GM21529 (cell line): Measurements from ENCODE around the gene TRIM10.
"Not testable (repeated sequence)": the region's sequence is repeated elsewhere in the genome, so short reads cannot be mapped to it uniquely, and the experiment has no call there.

Experiments
- ATAC-seq: cut with Tn5 transposase; IDR thresholded peaks from one replicate; pipeline ENCODE4 v1.9.1; 2021; ENCODE audit not compliant: unreplicated experiment

The TRIM10 gene

DNA sequence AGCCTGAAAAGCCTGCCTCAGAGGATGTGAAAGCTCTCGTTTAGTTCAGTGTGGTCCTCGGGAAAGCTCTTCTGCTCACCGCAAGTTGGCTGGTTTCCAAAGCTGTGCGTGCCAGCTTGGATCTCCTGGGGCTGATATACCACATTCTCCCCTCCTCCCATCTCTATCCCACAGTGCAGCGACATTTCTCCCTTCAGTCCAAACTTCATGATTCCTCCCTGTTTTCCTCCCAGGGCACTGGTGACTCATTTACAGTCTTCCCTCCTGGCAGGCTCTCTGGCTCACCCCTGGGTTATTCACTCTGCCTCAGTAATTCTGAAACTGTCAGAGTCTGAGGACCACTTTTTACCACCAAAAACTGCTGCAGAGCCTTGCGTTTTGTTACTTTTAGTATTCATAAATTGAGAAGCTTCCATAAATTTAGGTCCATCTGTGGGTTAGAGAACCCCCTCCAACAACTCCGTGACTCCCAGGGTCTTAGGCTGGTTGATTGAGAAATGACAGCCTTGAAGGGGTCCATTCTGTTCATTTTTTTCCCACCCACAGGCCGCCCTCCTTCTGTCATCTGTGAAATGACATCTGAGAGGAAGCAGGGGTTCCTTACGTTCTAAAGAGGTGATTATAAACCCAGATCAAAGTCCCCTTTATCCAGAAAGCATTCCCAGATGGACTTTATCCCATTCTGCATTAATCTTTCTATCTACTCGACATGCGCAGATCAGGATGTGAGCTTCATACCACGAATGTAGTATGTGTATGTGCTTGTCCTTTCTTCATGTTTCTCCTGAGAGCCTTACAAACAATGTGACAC is 6.1 kb downstream of the TRIM10 start:
- no peak for ATAC-seq

DNA sequence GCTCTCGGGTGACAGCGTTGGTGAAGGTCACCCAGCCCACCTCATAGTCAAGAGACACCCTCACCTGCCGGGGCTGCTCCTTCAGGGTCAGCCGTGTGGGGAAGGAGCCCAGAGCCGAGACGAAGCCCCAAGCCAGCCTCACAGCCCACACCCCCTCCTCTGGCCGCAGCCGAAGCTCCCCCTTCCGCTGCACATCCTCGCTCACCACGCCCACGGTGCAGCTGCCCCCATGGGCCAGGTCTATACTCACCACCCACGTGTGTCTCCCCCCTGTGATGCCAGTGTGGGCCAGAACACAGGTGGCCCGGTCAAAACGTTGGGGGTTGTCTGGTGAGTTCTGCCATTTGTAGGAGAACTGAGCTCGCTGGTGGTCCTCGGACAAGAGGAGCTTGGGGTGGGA is 7.0 kb downstream of the TRIM10 start:
- no peak for ATAC-seq

DNA sequence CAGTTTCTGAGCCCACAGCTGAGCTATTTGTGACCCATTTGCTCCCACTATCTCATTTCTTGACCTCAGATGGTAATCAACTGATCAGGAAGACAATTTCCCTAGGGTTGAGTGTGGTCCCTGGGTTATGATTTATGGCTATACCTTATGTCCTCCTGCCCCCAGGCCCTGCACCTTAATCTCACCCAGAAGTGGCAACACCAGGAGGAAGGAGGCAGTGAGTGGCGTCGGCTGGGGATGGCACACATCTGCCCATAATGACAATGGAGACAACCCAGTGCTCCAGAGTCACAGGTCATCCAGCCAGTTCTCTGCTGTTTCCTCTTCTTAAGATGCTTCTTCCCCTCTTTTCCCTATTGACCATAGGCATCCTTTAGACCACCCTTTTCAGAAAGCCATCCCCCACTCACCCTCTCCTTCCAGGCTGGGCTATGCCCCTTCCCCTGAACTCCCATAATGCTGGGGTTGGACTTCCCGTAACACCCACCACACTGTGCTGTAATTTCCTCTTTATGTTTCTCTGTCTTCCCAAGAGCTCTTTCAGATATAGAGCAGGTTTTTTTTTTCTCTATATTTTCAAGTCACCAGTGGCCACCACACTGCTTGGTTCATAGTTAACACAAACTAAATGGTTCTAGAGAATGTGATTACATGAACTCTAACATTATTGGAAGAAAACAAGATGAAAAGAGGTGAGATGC is 8.0 kb downstream of the TRIM10 start:
- no peak for ATAC-seq

DNA sequence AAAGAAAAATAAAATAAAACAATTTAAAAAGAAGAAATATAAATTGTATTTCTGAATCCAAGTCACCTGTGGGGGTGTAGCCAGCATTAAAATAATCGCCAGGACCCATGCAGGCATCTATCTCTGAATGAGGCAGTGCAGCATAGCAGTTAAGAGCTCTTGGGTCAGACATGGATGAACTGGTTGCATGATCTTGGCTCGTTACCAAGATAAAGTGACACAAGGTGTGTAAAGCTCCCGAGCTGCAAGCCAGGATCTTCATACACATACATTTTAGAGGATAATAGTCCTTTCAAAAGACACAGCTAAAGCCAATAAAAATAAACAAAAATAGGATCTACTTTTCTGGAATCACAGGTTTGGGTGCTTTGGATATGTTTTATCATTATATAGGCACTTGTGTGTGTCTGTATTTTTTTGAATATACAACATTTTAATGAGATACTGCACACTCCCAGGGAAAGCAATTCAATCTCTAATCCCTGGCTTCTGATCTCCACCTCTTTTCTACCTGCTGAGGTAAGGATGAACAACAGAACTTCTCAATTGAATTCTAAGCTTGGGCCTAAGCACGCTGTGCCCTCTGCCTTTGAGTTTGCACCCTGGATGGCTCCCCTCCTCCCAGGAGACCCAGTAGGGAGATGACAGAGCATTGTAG is 8.9 kb downstream of the TRIM10 start:
- no peak for ATAC-seq

DNA sequence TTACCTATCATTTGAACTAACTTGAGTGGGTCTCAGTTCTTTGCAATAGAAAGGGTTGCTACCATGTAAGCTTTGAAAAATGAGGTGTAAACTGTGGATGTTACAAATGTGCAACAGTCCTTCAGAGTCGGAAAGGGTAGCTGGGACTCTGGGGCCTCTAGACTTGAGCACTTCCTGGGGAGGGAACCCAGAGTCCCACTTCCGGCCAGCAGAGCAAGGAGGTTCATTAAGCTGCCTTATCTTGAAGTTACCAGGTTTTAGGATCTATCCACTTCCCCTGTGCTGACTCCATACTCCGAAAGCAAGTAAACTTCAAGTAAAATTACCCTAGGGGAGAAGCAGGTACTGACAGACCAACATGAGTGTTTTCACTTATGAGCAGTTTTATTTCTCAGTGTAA is 9.4 kb downstream of the TRIM10 start:
- ATAC-seq = no peak

DNA sequence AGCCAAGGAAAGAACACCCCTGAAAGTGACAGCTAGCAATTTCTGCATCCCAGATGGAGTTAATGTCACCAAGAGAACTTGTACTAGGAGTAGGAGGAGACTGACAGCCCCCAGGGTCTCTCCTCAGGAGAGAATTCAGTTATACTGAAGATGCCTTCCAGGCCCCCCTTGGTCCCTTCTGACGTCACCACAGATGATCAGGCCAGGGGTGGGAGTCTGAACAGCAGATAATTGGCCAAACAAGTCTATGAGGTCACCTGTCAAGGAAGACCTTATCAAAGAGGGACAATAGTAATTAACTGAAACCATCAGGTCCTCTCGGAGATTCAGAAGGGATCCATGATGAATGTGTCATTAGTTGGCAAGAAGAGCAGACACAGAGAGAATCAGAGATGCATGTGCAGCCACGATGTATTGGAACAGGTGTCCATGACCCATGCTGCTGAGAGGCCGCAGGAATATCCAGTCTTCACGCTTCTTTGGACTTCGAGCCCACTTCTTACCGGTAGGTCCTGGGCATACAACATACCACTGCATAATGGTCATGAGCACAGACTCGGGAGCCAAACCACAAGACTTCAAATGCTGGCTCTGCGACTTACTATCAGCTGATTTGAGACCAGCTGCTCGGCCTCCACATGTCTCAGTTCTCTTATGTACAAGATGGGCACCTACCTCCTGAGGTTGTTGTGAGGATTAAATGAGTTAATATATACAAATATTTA is 10.2 kb downstream of the TRIM10 start:
- ATAC-seq = no peak

DNA sequence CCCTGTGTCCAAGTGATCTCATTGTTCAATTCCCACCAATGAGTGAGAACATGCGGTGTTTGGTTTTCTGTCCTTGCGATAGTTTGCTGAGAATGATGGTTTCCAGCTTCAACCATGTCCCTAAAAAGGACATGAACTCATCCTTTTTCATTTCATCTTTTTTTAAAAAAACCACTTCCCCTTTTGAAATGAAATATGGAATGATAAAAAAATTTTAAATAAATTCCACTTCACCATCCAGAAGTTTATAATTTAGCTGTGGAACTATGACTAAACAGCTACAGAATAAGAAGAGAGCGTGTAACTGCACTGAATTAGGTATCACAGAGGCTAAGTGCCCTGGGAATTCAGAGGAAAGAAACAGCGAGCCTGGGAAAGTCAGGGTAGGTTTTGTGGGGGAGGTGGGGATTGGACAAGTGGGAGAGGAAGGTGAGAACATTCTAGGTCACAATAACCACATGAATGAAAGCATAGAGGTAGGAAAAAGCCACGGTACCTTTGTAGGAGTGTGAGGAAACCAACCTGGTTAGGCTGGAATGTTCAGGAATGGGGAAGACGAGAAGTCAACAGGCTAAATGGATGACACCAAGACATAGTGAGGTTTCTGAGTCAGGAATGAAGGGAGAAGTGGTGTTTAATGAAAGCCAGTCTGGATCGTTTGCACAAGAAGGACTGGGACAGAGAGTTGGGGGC is 11.0 kb downstream of the TRIM10 start:
- ATAC-seq = no peak

DNA sequence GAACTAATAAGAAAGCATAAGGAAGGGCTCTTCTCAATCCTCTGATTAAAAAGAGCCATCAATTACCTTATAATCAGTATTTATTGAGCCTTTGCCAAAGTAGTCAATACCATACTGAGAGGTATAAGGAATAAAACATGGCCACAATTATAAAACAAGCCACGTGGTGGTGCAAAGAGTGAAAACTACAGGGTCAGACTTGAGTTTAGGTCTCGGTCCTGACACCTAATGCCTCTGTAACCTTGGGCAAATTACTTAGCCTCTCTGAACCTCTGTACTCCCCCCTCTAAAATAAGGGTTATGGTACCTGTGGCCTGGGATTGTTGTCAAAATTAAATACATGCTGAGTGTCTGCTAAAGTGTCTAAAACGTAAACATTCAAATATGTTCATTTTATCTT is 11.8 kb downstream of the TRIM10 start:
- ATAC-seq = no peak

DNA sequence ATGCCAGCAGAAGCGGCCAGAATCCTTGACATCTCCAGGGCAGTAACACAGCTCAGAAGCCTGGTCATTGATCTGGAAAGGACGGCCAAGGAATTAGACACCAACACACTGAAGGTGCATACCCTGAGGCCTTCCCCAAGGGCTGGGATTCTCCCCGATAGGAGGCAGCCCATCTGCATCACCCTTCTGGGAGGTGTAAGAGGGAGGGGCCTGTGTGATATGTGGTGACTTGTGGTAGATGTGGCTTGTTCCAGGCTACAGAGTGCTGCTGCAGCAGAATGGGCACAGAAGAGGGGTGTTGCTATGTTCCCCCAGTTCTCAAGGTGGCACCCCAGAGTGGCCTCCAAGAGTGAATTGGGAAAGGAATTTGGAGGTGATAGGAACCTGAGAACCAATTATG is 13.9 kb downstream of the TRIM10 start:
- ATAC-seq = no peak

DNA sequence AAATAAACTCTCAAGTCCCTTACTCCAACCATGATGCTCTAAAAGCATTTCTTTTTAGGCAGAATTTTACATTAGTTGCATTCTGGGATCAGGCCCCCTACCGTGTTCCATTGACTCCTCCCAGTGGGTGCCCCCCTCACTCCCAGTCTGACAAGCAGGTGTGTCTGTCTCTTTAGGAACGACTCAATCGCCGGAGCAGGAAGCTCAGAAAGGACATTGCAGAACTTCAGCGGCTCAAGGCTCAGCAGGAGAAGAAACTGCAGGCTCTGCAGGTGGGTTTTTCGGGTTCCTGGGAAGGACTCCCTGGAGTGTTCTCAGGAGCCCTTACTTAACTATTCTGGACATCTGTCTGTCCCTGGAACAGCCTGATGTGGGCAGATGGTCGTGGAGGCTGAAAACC is 15.2 kb downstream of the TRIM10 start:
- no peak for ATAC-seq

DNA sequence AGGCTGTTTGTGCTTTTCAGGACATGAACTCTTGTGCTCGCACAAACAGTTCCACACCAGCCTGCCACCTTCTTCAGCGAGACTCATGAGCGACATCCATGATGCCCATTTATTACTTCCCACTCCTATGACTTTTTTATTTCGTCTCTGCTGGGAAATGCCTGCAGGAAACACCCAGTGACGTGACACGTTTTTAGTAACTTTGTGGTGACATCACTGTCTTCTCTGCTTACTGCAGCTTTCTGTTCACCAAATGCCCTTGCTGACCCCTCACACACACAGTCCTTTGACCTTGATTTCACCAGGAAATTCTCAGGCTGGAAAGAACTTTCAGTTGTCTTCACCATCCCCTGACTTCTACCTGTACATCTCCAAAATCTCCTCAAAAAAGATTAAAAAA is 16.2 kb downstream of the TRIM10 start:
- no peak for ATAC-seq

DNA sequence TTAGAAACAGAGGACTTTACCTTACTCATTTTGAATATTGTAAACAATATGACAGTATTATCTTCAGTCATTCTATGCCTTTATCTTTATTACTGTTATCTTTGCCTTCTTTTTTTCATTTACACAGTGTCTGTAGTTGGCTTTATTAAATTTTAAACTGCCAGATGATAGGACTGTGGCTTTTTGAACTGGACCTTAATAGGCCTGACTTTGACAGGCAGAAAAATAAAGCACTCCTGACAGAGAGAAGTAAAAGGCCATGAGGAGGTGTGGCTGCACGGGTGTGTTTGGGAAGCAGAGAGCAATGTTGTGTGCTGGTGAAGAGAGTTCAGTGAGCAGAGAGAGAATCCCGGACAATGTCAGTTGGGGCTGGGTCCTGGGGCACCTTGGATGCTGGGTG is 17.2 kb downstream of the TRIM10 start:
- ATAC-seq = no peak

DNA sequence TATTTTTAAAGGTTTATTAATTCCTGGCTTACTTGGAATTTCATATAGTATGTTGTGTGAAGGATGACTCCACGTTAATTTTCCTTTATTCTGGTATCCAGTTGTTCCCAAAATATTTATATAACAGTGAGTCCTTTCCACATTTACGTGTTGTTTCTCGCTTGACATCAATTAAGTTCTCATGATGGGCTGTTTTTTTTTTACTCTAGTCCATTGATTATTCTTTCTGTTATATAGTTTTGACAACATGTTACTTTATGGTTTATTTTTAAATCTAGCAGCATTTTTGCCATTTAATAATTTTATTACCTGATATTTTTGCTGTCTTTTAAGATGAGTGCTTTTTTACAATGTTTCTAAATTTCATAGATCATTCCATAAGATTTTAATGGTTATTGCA is 18.3 kb downstream of the TRIM10 start:
- no peak for ATAC-seq

DNA sequence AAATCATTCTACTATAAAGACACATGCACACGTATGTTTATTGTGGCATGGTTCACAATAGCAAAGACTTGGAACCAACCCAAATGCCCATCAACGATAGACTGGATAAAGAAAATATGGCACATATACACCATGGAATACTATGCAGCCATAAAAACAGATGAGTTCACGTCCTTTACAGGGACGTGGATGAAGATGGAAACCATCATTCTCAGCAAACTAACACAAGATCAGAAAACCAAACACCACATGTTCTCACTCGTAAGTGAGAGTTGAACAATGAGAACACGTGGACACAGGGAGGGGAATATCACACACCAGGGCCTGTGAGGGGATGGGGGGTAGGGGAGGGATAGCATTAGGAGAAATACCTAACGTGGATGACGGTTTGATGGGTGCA is 20.8 kb downstream of the TRIM10 start:
- ATAC-seq = not testable (repeated sequence)

DNA sequence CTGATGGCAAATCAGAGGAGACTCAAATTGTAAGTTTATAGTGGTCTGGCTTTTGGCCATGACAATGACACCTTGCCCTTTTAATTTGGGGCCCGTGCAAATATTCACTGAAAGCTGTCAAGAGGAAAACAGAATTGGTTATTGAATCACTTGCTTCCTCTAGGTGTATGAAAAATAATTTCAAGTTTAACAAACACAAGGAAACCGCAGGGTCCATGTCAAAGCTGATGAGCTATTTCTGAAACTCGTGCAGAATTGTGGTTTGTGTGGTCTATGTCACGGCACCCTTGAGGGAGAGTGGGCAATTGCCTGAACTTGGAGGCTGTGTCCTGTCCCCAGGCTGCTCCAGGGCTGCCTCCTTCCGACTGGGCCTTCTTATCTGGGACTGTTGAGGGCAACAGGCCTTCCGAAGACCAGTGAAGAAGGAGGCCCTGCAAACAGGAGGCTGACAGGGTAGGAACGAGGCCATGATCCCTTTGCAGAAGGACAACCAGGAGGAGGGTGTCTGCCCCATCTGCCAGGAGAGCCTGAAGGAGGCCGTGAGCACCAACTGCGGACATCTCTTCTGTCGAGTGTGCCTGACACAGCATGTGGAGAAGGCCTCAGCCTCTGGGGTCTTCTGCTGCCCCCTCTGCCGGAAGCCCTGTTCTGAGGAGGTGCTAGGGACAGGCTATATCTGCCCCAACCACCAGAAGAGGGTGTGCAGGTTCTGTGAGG is 24.3 kb downstream of the TRIM10 start:
- ATAC-seq = no peak

DNA sequence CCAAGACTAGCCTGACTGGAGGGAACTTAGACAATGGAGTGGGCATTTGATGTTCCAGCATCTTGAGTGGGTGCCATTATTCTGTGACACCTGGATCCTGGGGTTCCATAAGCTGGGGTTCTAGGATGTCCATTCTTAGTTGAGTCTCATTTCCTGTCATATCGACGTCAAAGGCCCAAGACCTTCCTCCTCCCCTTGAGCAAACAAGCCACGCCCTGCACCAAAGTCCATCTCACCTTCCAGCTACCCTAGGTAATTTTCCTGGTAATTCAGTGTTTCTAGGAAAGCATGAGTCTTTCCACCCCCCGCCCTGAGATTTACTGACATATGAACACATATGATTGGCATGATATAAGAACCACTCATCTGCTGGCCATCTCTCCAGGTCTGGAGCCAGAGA is 25.3 kb downstream of the TRIM10 start, which contains the start of gene TRIM40:
Gene TRIM40 (plus strand): TSS at position 384 of the 400 bp plus-strand sequence. CDS start 897 bp downstream, outside the sequence.
- no peak for ATAC-seq

DNA sequence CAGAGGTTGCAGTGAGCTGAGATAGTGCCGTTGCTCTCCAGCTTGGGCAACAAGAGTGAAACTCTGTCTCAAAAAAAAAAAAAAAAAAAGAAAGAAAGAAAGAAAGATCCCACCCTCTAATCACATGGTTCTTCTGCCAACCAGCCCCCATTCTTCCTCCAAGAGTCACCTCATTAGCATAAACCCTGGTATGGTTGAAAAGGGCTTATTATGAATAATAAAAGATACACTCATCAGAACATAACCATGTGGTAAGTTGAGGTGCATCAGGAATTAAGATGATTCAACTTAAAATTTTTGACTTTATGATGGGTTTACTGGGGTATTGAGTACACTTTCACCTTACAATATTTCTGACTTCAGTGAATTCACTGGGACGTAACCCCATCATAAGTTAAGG is 25.9 kb downstream of the TRIM10 start:
- no peak for ATAC-seq

DNA sequence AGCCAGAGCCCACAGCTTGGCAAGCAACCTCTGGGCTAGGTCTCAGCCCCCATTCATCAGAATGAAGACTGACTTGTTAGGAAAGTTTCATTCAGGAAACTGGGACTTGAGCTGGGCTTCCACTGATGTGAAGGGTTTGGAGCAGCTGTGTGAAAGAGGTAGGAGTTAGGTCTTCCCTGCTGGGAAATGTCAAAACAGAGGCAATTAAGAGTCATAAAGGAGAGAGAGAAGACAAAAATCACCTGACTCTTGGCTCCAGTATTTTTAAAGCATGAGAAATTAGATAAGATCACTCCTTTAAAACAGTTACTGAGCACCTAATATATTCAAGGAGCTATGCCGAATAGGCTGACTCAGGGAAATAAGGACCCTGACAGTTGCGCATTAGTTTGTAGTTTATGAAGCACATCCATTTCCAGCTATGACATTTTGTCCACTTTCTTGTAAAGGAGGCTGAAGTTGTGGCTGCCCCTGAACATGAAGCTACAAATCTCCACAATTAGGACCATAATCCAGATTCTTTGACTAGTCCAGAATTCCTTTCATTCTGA is 29.0 kb downstream of the TRIM10 start:
- ATAC-seq = no peak

DNA sequence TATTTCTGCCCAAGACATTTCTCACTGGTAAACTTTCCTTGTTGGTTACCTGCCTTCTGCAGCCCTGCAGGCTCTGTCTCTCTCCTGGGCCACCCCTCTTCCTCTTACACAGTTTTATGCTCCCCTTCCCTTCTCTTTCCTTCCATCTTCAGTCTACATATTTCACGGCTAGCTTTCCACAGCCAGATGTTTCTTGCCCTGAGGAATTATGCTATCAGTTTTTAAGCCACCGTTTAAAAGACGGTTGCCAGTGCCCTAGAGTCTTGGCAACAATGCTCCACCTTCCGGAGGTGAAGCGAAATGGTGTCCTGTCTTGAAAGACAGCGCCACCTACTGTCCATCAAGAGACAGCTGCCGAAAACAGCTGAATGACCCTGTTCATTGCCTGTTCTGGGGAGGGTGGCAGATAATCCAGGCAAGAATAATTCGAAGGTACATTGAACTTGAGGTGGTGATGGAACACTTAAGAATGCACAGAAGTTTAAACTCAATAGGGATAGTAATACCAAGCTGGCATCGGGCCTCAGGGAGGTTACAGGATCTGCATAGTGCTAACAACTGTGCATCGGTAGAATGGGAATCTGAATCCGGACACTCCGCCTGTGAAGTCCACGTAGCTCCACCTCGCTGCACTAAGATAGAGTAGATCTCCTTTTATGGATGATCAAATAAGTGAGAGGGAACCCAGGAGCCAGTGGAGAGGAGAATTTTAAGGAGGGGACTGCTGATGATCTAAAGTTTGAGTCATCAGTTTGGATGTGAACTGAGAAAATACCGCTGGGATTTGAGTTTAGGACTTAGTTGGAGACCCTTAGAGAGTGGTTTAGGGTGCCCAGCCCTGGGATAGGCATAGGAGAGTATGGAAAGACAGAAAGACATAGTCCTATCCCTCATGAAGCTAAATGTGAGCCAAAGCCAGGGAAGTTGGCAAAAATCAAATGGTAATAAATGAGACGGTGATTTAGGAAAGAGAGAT is 29.8 kb downstream of the TRIM10 start:
- no peak for ATAC-seq
